CD1c-positive myeloid dendritic cell (primary cell): ENCODE results near the gene LINGO4.

ENCODE experiments used
- DNase-seq: peaks from one replicate; pipeline ENCODE4 v3.0.0-alpha.2; 2016; ENCODE audit errors: extremely low spot score

Gene LINGO4, protein sequence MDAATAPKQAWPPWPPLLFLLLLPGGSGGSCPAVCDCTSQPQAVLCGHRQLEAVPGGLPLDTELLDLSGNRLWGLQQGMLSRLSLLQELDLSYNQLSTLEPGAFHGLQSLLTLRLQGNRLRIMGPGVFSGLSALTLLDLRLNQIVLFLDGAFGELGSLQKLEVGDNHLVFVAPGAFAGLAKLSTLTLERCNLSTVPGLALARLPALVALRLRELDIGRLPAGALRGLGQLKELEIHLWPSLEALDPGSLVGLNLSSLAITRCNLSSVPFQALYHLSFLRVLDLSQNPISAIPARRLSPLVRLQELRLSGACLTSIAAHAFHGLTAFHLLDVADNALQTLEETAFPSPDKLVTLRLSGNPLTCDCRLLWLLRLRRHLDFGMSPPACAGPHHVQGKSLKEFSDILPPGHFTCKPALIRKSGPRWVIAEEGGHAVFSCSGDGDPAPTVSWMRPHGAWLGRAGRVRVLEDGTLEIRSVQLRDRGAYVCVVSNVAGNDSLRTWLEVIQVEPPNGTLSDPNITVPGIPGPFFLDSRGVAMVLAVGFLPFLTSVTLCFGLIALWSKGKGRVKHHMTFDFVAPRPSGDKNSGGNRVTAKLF

DNA sequence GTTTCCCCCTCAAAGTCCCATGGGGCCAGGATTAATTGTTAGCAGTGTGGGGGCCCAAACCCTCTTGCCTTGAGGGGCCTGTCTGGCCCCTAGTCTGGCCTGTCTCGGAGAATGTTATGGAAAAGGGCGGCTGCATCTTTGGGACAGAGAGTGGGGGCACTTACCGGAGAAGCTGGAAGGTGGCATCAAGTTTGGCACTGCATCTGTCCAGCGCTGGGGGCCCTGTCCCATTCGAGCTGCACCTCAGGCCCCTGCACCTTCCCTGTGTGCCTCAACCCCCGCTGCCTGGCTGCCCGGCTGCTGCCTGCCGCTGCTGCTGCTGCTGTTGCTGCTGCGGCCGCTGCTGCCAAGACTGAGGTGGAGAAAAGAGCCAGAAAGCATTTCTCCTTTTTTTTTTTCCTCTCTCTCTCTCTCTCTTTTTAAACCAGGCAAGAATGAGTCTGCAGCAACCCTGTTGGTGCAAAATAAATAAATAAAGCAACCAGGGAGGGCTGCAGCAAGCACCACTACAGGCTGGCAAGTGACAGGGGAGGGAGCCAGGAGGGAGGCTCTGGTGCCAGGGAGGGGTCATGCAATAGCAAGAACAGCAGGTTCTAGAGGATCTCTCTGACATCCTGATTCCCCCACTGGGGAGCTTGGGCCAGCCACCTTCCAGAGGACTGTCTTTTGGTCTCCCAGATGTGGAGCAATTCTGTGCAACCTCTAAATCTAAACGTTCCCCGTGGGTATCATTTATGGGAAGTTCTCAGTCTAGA lies at the start of gene LINGO4:
LINGO4 (minus strand) TSS at position 354 of the 755 bp plus-strand sequence. CDS start 2,715 bp downstream, outside the sequence.
- no peak for DNase-seq

DNA sequence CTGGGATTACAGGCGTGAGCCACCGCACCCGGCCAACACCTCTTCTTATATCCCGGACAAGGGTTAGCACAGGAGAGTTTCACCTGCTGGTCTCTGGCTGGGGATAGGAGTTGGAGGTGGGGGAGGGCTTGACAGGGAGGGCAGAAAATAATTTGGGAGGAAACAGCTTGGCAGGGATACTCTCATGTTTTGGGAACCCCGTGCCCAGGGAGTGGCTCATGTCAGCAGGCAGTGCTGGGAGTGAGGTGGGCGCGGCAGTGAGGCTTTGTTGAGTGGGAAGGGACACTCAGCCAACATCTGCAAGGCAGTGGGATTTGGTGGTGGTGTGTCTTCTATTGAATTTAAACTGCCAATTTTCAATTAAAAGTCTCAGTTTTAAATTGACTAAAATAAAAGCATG lies 49.4 kb upstream of the LINGO4 start:
- no peak for DNase-seq

DNA sequence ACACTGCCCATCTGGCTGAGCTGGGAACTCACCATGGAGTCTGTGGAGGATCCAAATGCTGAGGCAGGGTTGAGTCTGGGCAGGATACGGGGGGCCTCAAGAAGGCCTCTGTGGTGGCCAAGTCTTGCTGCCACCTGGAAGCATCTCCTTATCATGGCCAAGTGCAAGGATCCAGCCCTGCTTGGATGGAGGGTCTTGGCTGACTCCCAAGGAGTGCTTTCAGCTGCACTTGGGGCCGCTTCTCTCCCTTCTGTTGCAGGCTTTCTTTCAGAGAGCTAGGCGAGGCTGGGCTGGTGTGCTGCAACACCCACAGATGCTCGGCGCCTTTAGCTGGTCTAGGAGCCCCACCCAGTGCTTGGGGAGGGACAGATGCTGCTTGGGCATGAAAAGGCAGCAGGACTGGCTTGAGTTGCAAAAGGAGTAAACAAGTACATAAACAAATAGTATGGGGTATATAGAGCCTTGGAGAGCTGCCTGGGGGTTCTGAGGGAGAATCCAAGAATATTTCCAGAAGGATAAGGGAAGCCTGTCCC lies 48.3 kb upstream of the LINGO4 start, which contains the start of gene THEM5:
THEM5 (minus strand) TSS at position 302 of the 533 bp plus-strand sequence; CDS start at position 155, 147 bp downstream.
- no peak for DNase-seq

DNA sequence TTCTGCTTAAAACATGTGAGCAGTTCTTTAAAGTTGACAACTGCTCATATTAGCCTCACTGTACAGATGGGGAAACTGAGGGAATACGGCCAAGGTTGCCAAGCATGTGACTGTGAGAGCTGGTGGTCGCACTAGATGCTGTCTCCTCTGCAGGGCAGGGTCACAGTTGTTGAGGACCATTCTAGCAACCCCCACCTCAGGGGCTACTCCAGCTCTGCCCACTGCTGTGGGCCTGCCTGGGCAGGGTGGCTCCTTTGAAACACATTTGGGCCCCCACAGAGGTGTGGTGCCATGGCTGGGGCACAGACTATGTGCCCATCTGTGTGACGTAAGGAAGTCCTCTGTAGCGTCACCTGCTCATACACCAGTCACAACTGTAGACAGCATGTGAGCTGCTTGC lies 47.5 kb upstream of the LINGO4 start:
- DNase-seq, result no peak

DNA sequence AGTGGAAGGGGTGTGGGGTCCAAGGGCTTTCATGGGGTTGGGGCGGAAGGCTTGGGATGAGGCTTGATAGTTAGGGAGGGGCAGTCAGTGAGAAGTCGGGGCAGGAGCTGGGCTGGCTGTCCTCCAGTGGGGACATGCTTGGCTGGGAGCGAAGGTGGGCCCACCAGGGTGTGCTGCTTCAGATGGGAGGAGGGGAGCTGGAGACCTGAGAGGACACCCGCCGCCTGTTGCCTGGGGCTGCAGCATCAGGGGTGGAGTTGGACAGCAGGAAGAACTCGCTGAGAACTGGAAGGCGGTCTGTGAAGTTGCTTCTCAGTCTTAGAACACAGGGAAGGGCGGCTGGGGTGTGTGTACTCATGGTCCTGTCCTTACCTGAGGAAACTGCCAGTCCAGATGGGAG lies 46.7 kb upstream of the LINGO4 start:
- DNase-seq, result no peak

DNA sequence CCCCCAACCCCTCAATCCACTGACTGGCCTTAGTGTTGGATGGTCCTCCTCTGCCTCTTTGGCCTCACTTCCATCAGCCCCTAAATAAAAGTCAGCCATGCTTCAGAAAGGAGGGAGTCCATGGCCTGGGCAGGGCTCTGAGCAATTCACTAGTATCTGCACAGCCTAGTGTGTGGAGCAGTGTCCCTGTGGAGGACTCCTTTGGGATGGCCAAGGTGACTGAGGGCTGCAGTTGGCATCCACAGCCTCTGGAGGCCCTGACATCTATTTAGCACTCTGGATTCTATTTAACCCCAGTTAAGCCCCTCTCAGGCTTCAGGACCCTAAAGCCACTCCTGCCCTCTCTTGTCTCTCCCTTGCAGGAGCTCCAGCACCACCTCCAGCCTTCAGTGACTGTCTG lies 44.7 kb upstream of the LINGO4 start:
- no peak for DNase-seq

DNA sequence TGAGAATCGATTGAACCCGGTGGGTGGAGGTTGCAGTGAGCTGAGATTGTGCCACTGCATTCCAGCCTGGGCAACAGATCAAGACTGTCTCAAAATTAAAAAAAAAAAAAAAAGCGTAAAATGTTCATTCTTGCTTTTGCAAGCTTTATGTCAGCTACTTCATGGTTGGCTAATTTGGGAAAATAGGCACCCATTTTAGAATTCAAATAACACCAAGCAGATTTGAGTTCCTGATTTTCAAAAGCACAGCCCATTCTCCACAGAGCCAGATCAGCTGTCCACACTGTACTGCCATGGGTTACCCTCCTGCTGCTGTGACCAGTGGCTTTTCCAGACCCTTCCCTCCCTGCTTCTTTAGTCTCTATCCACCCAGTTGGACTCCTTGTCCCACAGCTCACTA lies 43.9 kb upstream of the LINGO4 start:
- no peak for DNase-seq

DNA sequence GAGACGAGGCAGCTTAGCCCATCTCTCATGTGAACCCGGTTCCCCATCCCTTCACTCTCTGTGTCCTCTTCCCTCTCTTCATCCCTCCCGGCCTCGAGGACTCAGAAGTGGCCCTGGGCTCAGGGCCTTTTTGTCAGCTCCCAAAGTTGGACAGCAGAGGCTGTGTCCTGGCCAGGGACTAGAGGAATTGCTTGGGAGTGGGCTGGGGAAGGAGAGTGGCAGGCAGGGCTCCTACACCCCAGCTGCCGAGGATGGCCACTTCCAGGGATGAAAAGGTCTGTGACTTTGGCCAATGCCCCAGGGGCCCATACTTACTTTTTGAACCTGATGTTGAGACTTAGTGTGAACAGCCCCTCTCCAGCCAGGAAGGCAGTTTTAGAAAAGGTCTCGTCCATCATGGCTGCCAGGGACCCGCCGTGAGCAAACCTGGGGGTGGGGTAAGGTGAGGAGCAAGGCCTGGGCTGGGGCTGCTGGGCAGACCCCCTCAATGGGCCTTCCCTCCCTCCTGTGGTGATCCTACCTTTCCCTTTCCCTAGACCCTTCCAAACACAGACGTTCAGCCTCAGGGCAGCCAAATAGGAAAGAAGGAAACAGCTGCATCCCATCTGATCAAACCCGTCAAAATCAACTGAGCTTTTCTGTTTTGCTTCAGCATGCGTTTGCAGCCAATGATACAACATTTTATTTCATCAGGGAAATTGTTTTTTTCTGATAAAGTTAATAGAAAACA lies 42.8 kb upstream of the LINGO4 start:
- DNase-seq, result no peak

DNA sequence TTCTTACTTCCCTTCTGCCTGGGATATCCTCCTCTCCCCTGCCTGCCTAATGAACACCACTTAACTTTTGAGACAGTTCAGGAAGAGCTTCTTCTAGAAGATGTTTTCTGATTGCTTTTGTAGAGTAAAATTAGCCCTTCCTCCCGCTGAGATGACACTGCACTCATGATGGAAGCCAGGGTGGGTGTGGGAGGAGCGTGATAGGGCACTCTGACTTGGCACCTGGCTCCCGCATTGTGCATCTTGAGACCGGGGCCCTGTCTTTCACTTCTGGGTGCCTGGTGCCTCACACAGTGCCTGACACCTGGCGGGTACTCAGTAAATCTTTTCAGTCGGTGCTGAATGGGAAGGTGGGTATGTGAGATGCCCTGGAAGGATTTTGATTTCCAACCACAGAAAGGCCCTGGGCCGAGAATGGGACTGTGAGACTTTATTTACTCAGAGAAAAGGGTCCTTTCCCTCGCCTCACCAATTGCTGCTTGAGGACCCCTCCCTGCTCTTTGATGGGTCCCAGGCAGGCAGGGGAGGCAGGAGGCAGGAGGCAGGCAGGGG lies 41.5 kb upstream of the LINGO4 start:
- DNase-seq, result no peak

DNA sequence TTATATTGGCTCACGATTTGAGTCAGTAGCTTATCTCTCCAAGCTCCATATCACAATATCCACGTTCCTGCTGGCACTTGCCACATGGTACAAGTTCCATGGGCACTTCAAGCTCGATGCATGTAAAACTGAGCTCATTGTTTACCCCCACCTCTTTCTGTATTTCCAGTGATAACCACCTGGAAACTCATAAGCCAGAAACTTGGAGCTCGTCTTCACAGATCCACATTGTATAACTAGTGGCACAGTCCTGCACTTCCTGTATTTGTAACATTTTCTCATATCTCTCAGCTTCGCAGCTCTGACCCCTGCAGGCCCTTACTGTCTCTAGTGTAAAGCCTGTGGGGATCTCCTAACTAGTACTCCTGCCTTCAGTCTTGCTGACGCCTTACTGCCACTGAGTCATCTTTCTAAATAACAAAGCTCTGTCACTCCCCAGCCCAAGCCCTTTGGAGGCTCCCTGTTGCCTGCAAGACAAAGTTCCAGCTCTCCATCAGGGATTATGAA lies 40.9 kb upstream of the LINGO4 start:
- DNase-seq, result no peak

DNA sequence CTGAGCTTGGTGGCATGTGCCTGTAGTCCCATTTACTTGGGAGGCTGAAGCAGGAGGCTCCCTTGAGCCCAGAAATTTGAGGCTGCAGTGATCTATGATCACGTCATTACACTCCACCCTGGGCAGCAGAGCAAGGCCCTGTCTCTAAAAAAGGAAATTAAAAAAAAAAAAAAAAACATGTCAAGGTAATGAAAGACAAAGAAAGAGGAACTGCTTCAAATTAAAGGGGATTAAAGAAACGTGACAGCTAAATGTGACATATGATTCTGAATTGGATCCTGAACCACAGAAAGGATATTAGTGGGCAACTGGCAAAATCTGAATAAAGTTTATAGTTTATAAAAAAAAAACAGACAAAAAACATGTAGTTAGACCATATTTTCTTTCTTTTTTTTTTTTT lies 38.2 kb upstream of the LINGO4 start:
- DNase-seq, result no peak

DNA sequence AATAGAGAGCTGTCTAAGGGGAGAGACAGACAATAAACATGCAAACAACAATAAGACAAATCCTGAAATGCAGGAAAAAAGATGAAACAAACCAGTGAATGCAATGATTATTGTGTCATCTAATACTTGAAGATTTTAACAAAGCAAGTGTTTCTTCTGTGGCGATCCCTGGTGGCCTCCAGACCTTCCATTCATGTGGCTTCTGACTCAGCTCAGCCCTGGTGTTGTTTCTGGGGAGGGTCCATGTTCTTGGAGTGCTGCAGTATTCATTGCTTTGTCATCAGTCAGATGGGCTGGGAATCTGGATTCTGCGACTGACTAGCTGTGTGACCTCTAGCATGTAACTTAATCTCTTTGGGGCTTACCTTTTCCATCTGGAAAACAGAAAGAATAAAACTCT lies 35.9 kb upstream of the LINGO4 start:
- DNase-seq, result no peak

DNA sequence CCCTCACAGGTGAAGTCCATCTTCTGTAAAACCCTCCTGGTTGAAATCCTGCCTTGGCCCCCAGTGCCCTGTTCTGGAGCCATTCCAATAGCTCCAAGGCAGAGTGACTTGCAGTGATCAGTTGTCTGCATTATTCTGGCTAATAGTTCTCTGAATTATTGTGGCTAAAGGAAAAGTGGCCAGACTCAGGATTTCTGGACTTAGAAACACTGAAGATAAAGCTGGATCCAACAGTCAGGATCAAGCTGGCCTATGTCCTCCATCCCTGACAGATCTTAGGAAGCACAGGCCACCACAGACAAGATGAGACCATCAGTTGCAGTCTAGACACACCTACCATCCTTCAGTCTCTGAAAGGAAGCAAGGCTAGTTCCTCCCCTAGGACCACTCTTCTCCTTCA lies 35.2 kb upstream of the LINGO4 start:
- DNase-seq, result no peak

DNA sequence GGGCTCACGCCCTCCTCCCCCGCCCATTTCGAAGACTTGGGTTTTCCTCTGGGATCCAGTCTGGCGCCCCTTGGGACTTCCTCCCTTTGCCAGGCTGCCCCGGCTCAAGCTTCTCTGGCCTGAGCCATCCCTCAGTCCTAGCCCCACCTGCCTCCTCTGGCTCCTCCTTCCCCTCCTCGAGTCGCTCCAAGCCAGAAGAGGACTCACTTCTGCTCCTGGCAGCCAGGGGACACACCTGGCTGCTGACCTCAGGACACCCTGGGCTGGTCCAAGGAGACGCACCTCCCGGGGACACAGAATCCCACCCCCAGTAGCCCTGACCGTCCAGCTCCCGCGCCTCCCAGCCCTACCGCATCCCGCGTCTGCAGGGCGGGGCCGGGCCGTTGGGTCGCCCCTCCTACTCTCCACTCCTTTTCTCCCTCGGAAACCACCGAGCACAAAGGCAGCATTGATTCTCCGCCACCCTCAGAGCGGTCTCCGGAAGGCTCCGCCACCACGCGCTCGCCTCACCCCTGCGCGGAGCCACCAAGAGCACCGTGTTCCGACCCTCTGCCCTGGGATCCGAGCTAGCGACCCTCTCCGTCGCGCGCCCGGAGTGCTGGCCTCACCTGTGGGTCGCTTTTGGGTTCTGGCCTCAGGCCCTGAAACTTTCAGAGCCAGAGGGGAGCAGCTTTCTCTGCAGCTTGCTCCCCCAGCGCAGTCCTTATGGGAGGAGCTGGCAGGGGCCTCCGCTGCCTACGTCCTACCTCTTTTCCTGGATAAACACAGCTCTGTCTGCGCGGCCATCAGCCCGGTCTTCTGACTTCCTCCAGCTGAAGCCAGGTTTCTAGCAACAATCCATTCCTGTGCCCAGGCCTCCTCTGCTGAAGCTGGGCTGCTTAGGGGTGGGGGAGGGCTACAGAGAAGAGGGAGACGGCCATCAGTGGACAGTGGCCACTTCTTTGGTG lies 34.5 kb upstream of the LINGO4 start, which contains the start of gene C2CD4D:
C2CD4D (minus strand) TSS at position 364 of the 947 bp plus-strand sequence. CDS start 831 bp downstream, outside the sequence.
- no peak for DNase-seq

DNA sequence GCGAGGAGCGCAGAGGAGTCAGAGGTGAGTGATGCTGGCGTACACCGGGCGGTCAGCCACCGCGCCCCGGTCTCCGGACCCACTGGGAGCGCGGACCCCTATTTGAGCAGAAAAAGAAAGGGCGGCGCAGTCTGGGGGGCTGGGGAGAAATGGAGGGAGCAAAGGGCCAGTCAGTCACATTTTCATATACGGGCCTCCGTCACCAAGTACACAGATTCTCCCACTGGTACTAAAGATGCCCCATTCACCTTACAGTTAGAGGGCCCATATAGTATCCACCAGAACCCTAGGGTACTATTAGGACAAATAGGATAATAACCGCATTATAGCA lies 33.8 kb upstream of the LINGO4 start:
- DNase-seq, result no peak

DNA sequence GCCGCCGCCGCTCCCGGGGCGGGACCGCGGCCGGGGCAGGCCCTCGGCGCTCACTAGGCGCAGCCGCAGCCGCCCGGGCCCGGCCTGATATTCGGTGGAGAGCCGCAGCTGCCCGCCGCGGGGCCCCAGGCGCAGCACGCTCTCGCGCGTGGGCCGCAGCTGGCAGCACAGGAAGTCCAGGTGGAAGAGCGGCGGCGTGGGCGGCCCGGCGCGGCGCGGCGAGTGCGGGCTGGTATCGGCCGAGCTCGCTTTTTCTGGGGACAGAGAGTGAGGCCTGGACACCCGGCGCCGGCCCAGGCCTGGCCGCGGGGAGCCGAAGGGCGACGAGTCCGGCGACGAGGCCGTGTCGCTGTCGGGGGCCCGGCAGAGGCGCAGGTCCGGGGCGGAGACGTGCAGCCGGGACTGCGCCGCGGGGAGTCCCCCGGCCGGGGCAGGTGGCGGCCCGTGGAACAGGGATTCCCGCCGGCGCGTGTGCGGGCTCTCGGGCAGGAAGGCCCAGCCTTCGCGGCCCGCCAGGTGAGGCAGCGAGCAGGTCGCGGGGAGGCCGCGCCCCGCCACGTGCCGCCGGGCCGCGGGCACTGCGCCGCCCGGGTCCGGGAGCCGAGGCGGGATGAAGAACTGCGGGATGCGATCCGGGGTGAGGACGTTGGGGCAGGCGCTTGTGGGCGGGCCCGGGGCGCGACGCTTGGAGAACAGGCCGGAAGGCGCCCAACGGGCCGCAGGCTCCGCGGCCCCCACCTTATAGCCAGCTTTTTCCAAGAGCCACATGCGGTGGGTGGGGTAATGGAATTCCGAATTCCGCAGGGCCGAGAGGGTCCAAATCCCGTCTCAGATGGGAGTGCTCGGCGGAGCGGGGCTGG lies 33.2 kb upstream of the LINGO4 start:
- peak; percentile 68 for DNase-seq

DNA sequence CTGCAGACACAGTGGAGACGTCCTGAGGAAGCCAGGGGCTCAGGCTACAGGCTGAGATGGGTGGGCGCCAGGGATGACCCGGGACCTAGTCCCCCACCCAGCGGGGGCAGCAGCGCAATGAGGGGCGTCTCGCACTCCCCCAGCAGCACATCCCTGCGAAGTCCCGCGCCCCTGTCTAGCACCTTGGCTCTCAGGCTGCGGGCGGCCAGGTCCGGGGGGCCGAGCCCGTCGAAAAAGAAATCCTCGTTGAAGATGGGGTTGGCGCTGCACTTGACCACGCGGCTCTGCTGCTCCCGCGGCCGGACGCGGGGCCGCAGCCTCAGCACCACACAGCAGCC lies 32.6 kb upstream of the LINGO4 start:
- DNase-seq, result no peak

DNA sequence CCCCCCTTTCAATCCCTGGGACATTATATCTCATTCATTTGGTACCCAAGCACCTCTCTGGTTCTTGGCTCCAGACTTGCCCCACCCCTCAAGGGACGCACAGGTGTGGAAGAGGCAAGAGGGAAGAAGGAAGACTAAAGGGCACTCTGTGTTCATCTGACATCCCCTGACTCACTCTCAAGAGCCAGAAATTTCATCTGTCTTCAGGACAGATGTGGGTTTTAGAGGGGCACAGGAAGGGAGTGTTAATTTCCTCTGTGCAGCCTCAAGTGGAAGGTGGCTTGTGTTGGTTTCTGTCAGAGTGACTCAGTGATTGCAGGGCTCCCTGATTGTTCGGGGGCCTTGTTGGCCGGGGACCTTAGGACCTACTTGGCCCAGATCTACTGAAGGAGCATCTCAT lies 32.0 kb upstream of the LINGO4 start:
- no peak for DNase-seq

DNA sequence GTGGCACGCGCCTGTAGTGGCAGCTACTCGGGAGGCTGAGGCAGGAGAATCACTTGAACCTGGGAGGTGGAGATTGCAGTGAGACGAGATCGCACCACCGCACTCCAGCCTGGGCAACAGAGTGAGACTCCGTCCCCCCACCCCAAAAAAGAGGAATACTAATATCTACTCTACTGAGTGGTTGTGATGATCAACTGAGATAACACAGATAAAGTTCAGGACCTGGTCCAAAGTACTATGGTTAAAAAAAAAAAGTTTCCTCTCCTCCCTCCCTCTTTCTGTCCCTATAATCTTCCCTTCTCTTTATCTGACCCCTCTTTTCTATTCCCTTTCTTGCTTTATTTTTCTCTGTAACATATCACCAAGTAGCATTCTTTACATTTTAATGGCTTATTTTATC lies 30.4 kb upstream of the LINGO4 start:
- no peak for DNase-seq
